CD4-positive, alpha-beta memory T cell (primary cell): Measurements from ENCODE around the gene NAPEPLD. TPM values are rescaled to one million over a fixed set of nuclear protein-coding genes. Genes with fewer than 3 reads are reported as not detected.

Experiments
- CTCF ChIA-PET: fragments of 350-600 bp; sonication (Branson Sonifier 250); formaldehyde crosslinking; loops from one replicate; lab custom pipeline; 2021; ENCODE audit warnings: inconsistent platforms; ENCODE audit not compliant: partially characterized antibody; lab: Charles Lee
- POLR2A ChIA-PET: fragments of 350-600 bp; sonication (Branson Sonifier 250); formaldehyde crosslinking; loops from one replicate; lab custom pipeline; 2021; ENCODE audit not compliant: partially characterized antibody; lab: Charles Lee
- DNase-seq, 5 donors: peaks; one replicate each; pipeline versions ENCODE4 v3.0.0 to v3.0.0-alpha.2; 2020 to 2022; ENCODE audit warnings: mixed read lengths in 1 of 5
- H3K27ac ChIP-seq: one replicate; pipeline ENCODE4 v1.7.0; 2013; ENCODE audit warnings: low read depth, low read length
- H3K27me3 ChIP-seq: 2 replicates; pipeline ENCODE4 v1.7.0; 2013; ENCODE audit warnings: mild to moderate bottlenecking, low read length, moderate library complexity; ENCODE audit not compliant: insufficient read depth
- H3K36me3 ChIP-seq: 2 replicates; pipeline ENCODE4 v1.7.0; 2013; ENCODE audit warnings: mild to moderate bottlenecking, low read length, moderate library complexity; ENCODE audit not compliant: insufficient read depth
- H3K4me1 ChIP-seq: 2 replicates; pipeline ENCODE4 v1.7.0; 2013; ENCODE audit warnings: mild to moderate bottlenecking, low read length, moderate library complexity; ENCODE audit not compliant: insufficient read depth
- H3K4me3 ChIP-seq, 2 donors: one replicate each; pipeline ENCODE4 v1.7.0; 2013; ENCODE audit warnings: low read length in 2 of 2, mild to moderate bottlenecking in 1 of 2
- H3K9me3 ChIP-seq, 2 donors: one replicate each; pipeline ENCODE4 v1.7.0; 2013; ENCODE audit warnings: low read length in 2 of 2, control low read depth in 1 of 2; ENCODE audit not compliant: control insufficient read depth in 1 of 2
- H3K27ac Mint-ChIP-seq, 7 donors: one replicate each; pipeline ENCODE4 v1.8.0; 2020 to 2021; ENCODE audit warnings: mixed read lengths in 7 of 7, mild to moderate bottlenecking in 6 of 7, inconsistent platforms in 3 of 7, moderate library complexity in 3 of 7
- H3K27me3 Mint-ChIP-seq, 2 donors: one replicate each; pipeline ENCODE4 v1.8.0; 2020 to 2021; ENCODE audit warnings: mixed read lengths in 2 of 2
- H3K36me3 Mint-ChIP-seq, 2 donors: one replicate each; pipeline ENCODE4 v1.8.0; 2020 to 2021; ENCODE audit warnings: mixed read lengths in 2 of 2, inconsistent platforms in 1 of 2, mild to moderate bottlenecking in 1 of 2
- H3K4me1 Mint-ChIP-seq, 4 donors: one replicate each; pipeline ENCODE4 v1.8.0; 2020 to 2021; ENCODE audit warnings: mixed read lengths in 4 of 4, mild to moderate bottlenecking in 1 of 4
- H3K4me3 Mint-ChIP-seq, 8 donors: one replicate each; pipeline ENCODE4 v1.8.0; 2020 to 2021; ENCODE audit warnings: mixed read lengths in 8 of 8, mild to moderate bottlenecking in 7 of 8, moderate library complexity in 6 of 8, inconsistent platforms in 3 of 8
- H3K9me3 Mint-ChIP-seq, 8 donors: one replicate each; pipeline ENCODE4 v1.8.0; 2020 to 2021; ENCODE audit warnings: mixed read lengths in 8 of 8, mild to moderate bottlenecking in 5 of 8, inconsistent platforms in 3 of 8, moderate library complexity in 1 of 8
- intact Hi-C: fragments of 100-400 bp; cut with micrococcal nuclease; formaldehyde crosslinking; loops from one replicate; pipeline ENCODE4 v1.15.1; 2023
- polyA plus RNA-seq, 2 donors: library from polyadenylated mRNA; unstranded; fragments of 300-500 nt; fragmentation: Illumina TruSeq; gene quantifications; one replicate each; pipeline ENCODE4 v1.2.3, GENCODE V29; 2021
- total RNA-seq, 2 experiments: library from RNA; stranded (reverse); gene quantifications; one replicate each; pipeline ENCODE4 v1.2.3, GENCODE V29; 2021

NAPEPLD gene
- total and polyA plus RNA-seq, 4 experiments from 2014 or later = 2.1 to 22.2 (median 16.6) TPM

GRCh38 chr7:103143868-103144267 lies 5.0 kb downstream of the NAPEPLD start:
- no peak for DNase-seq
- no peaks in the 10 kb centered on the region for H3K27me3 Mint-ChIP-seq
- H3K4me3 Mint-ChIP-seq = no peak overlapping the region
- no peaks in the 10 kb centered on the region for H3K36me3 ChIP-seq
- intact Hi-C loops = loop anchor here (10.0 kb wide), 1 partner anchor 1061 kb away; the partner anchor contains the start of gene ORC5
- ChIA-PET CTCF (no interaction called here), POLR2A (no interaction called here)
- H3K4me3 ChIP-seq = no peak overlapping the region
- H3K27me3 ChIP-seq = no peaks in the 10 kb centered on the region
- H3K36me3 Mint-ChIP-seq = peaks cover 3 to 13% of the 10 kb centered on the region in 2 donors
- peaks cover 15 to 52% (median 30%) of the 10 kb centered on the region in 4 donors for H3K4me1 Mint-ChIP-seq
- H3K9me3 Mint-ChIP-seq = no peaks in the 10 kb centered on the region
- H3K9me3 ChIP-seq = no peaks in the 10 kb centered on the region
- H3K4me1 ChIP-seq = peaks cover 22% of the 10 kb centered on the region
- H3K27ac ChIP-seq = no peak overlapping the region
- no peak overlapping the region for H3K27ac Mint-ChIP-seq

- intact Hi-C loops = loop anchor here (10.0 kb wide), 1 partner anchor 1062 kb away; the partner anchor contains the start of gene ORC5
- Histone ChIP-seq H3K9me3 (no peaks in the 10 kb centered on the region), H3K27ac (no peak overlapping the region), H3K36me3 (no peaks in the 10 kb centered on the region), H3K4me3 (no peak overlapping the region), H3K4me1 (peaks cover 12% of the 10 kb centered on the region), H3K27me3 (no peaks in the 10 kb centered on the region)
- Mint-ChIP-seq H3K4me3 (no peak overlapping the region), H3K4me1 (peaks cover 7 to 39% (median 20%) of the 10 kb centered on the region in 4 donors), H3K27ac (peak overlapping the region in 1 of 7 donors; percentile 69), H3K36me3 (peaks cover 0 to 13% of the 10 kb centered on the region in 2 donors), H3K9me3 (no peaks in the 10 kb centered on the region), H3K27me3 (no peaks in the 10 kb centered on the region)
- CTCF ChIA-PET = no interaction called here
- POLR2A ChIA-PET = no interaction called here
- DNase-seq = no peak
Measured at GRCh38 chr7:103142494-103142893, 6.4 kb downstream of the NAPEPLD start.

- DNase-seq = no peak
- Histone ChIP-seq H3K27me3 (no peaks in the 10 kb centered on the region), H3K9me3 (no peaks in the 10 kb centered on the region), H3K27ac (no peak overlapping the region), H3K4me1 (peaks cover 6% of the 10 kb centered on the region), H3K4me3 (no peak overlapping the region), H3K36me3 (no peaks in the 10 kb centered on the region)
- Mint-ChIP-seq H3K27ac (peak overlapping the region in 1 of 7 donors; percentile 25), H3K36me3 (peaks cover 0 to 13% of the 10 kb centered on the region in 2 donors), H3K9me3 (no peaks in the 10 kb centered on the region), H3K27me3 (no peaks in the 10 kb centered on the region), H3K4me3 (no peak overlapping the region), H3K4me1 (peaks cover 2 to 33% (median 15%) of the 10 kb centered on the region in 4 donors)
- intact Hi-C loops = loop anchor here (10.0 kb wide), 1 partner anchor 1063 kb away; the partner anchor contains the start of gene ORC5
- ChIA-PET CTCF (no interaction called here), POLR2A (no interaction called here)
Measured at GRCh38 chr7:103141753-103142404, 7.0 kb downstream of the NAPEPLD start.

- no peak for DNase-seq
- Mint-ChIP-seq H3K4me3 (no peak overlapping the region), H3K9me3 (no peaks in the 10 kb centered on the region), H3K36me3 (peaks cover 0 to 13% of the 10 kb centered on the region in 2 donors), H3K4me1 (peaks cover 1 to 22% (median 7%) of the 10 kb centered on the region in 4 donors), H3K27me3 (no peaks in the 10 kb centered on the region), H3K27ac (no peak overlapping the region)
- Histone ChIP-seq H3K4me1 (no peaks in the 10 kb centered on the region), H3K4me3 (no peak overlapping the region), H3K27me3 (no peaks in the 10 kb centered on the region), H3K9me3 (no peaks in the 10 kb centered on the region), H3K27ac (no peak overlapping the region), H3K36me3 (no peaks in the 10 kb centered on the region)
- ChIA-PET POLR2A (interaction anchor here (1.0 kb wide), 1 partner anchor 8 kb away, joined by 3 read pairs; the partner anchor contains the start of gene NAPEPLD), CTCF (no interaction called here)
- intact Hi-C loops = loop anchor here (10.0 kb wide), 1 partner anchor 1064 kb away; the partner anchor contains the start of gene ORC5
Measured at GRCh38 chr7:103140685-103141084, 8.2 kb downstream of the NAPEPLD start.

GRCh38 chr7:103140061-103140460 lies 8.8 kb downstream of the NAPEPLD start:
- ChIA-PET CTCF (no interaction called here), POLR2A (interaction anchor here (1.0 kb wide), 1 partner anchor 9 kb away, joined by 3 read pairs; the partner anchor contains the start of gene NAPEPLD)
- intact Hi-C loops = loop anchor here (10.0 kb wide), 1 partner anchor 1065 kb away; the partner anchor contains the start of gene ORC5
- H3K27ac ChIP-seq = no peak overlapping the region
- peaks cover 0 to 17% (median 4%) of the 10 kb centered on the region in 4 donors for H3K4me1 Mint-ChIP-seq
- no peaks in the 10 kb centered on the region for H3K27me3 Mint-ChIP-seq
- no peak for DNase-seq
- H3K9me3 ChIP-seq = no peaks in the 10 kb centered on the region
- H3K4me1 ChIP-seq = no peaks in the 10 kb centered on the region
- no peak overlapping the region for H3K4me3 Mint-ChIP-seq
- H3K27me3 ChIP-seq = no peaks in the 10 kb centered on the region
- no peak overlapping the region for H3K27ac Mint-ChIP-seq
- peaks cover 0 to 13% of the 10 kb centered on the region in 2 donors for H3K36me3 Mint-ChIP-seq
- no peaks in the 10 kb centered on the region for H3K9me3 Mint-ChIP-seq
- H3K36me3 ChIP-seq = no peaks in the 10 kb centered on the region
- no peak overlapping the region for H3K4me3 ChIP-seq

- Histone ChIP-seq H3K36me3 (no peaks in the 10 kb centered on the region), H3K27me3 (no peaks in the 10 kb centered on the region), H3K27ac (no peak overlapping the region), H3K9me3 (no peaks in the 10 kb centered on the region), H3K4me3 (no peak overlapping the region), H3K4me1 (no peaks in the 10 kb centered on the region)
- H3K4me3 Mint-ChIP-seq = no peak overlapping the region
- H3K9me3 Mint-ChIP-seq = no peaks in the 10 kb centered on the region
- H3K27me3 Mint-ChIP-seq = no peaks in the 10 kb centered on the region
- H3K36me3 Mint-ChIP-seq = no peaks in the 10 kb centered on the region
- no peak for DNase-seq
- peak overlapping the region in 1 of 7 donors; percentile 12 for H3K27ac Mint-ChIP-seq
- H3K4me1 Mint-ChIP-seq = peaks cover 0 to 11% (median 8%) of the 10 kb centered on the region in 4 donors
- ChIA-PET POLR2A (no interaction called here), CTCF (no interaction called here)
- intact Hi-C loops = no loop called here
Measured at GRCh38 chr7:103134836-103135554, 13.9 kb downstream of the NAPEPLD start.
